Neuronal stem cell (in vitro differentiated cells): Measurements from ENCODE around the gene HSPA9.

Experiments used
- DNase-seq: peaks from one replicate; pipeline ENCODE4 v3.0.0-alpha.2; 2013; ENCODE audit warnings: low spot score
- H2AFZ ChIP-seq: one replicate; pipeline ENCODE4 v1.6.1; 2013; ENCODE audit warnings: mild to moderate bottlenecking, low read length, inconsistent platforms
- H2AK5ac ChIP-seq: 2 replicates; pipeline ENCODE4 v1.6.1; 2013; ENCODE audit warnings: low read depth, mild to moderate bottlenecking, inconsistent platforms, low read length, moderate library complexity, mixed read lengths
- H2BK120ac ChIP-seq: 2 replicates; pipeline ENCODE4 v1.6.1; 2013; ENCODE audit warnings: low read depth, mild to moderate bottlenecking, inconsistent platforms, low read length, moderate library complexity, mixed read lengths
- H2BK12ac ChIP-seq: one replicate; pipeline ENCODE4 v1.6.1; 2013; ENCODE audit warnings: low read length, inconsistent platforms
- H2BK15ac ChIP-seq: 2 replicates; pipeline ENCODE4 v1.6.1; 2013; ENCODE audit warnings: mild to moderate bottlenecking, low read length, inconsistent platforms, mixed read lengths
- H2BK5ac ChIP-seq: one replicate; pipeline ENCODE4 v1.6.1; 2013; ENCODE audit warnings: inconsistent platforms, mild to moderate bottlenecking, low read length, moderate library complexity
- H3K14ac ChIP-seq: one replicate; pipeline ENCODE4 v1.6.1; 2013; ENCODE audit warnings: low read length, inconsistent platforms
- H3K18ac ChIP-seq: 2 replicates; pipeline ENCODE4 v1.6.1; 2013; ENCODE audit warnings: low read length, inconsistent platforms
- H3K23ac ChIP-seq: 2 replicates; pipeline ENCODE4 v1.6.1; 2013; ENCODE audit warnings: low read depth, mild to moderate bottlenecking, mixed read lengths, low read length, inconsistent platforms; ENCODE audit not compliant: poor library complexity
- H3K27ac ChIP-seq: replicated peaks from 3 replicates; pipeline ENCODE4 v1.5.1; 2013; ENCODE audit warnings: low read length, inconsistent platforms
- H3K27me3 ChIP-seq, 3 experiments: 2 replicates each; pipeline ENCODE4 v1.6.1; 2013; ENCODE audit warnings: low read length in 3 of 3, mild to moderate bottlenecking in 2 of 3, inconsistent platforms in 1 of 3, low read depth in 1 of 3, mixed read lengths in 1 of 3, moderate library complexity in 1 of 3; ENCODE audit not compliant: control insufficient read depth in 3 of 3, insufficient read depth in 3 of 3
- H3K36me3 ChIP-seq, 2 donors: replicated peaks in 1 of 2; 2 replicates each; pipeline ENCODE4 v1.6.1; 2013; ENCODE audit warnings: low read length in 2 of 2; ENCODE audit not compliant: control insufficient read depth in 2 of 2, insufficient read depth in 2 of 2
- H3K4ac ChIP-seq: 2 replicates; pipeline ENCODE4 v1.6.1; 2013; ENCODE audit warnings: inconsistent platforms, mild to moderate bottlenecking, low read length, moderate library complexity
- H3K4me1 ChIP-seq, 2 donors: 1 replicate in 1 of 2; 2 replicates in 1 of 2; pipeline ENCODE4 v1.6.1; 2013; ENCODE audit warnings: low read length in 2 of 2, low read depth in 1 of 2; ENCODE audit not compliant: control insufficient read depth in 2 of 2, insufficient read depth in 1 of 2
- H3K4me2 ChIP-seq: one replicate; pipeline ENCODE4 v1.6.1; 2013; ENCODE audit warnings: mild to moderate bottlenecking, low read length, inconsistent platforms; ENCODE audit not compliant: insufficient read depth, poor library complexity, severe bottlenecking
- H3K4me3 ChIP-seq, 2 donors: 2 replicates each; pipeline ENCODE4 v1.5.1; 2013; ENCODE audit warnings: low read length in 2 of 2, mild to moderate bottlenecking in 2 of 2, inconsistent platforms in 1 of 2, moderate library complexity in 1 of 2
- H3K79me1 ChIP-seq: one replicate; pipeline ENCODE4 v1.6.1; 2013; ENCODE audit warnings: low read depth, mild to moderate bottlenecking, inconsistent platforms, low read length, moderate library complexity
- H3K9ac ChIP-seq: one replicate; pipeline ENCODE4 v1.6.1; 2013; ENCODE audit warnings: mild to moderate bottlenecking, low read depth, low read length, inconsistent platforms; ENCODE audit not compliant: poor library complexity
- H3K9me3 ChIP-seq, 2 donors: replicated peaks in 1 of 2; 2 replicates each; pipeline versions ENCODE3 to v1.6.1; 2013; ENCODE audit warnings: low read length in 2 of 2, mild to moderate bottlenecking in 2 of 2, inconsistent platforms in 1 of 2, low read depth in 1 of 2, mixed read lengths in 1 of 2, moderate library complexity in 1 of 2; ENCODE audit not compliant: control insufficient read depth in 2 of 2, insufficient read depth in 1 of 2
- H4K8ac ChIP-seq: one replicate; pipeline ENCODE4 v1.6.1; 2013; ENCODE audit warnings: low read depth, mild to moderate bottlenecking, inconsistent platforms, low read length, moderate library complexity
- H4K91ac ChIP-seq: one replicate; pipeline ENCODE4 v1.6.1; 2013; ENCODE audit warnings: low read length, low read depth, mild to moderate bottlenecking, inconsistent platforms; ENCODE audit not compliant: poor library complexity
- WGBS, 2 donors: extraction: QIAGEN DNeasy Blood & Tissue Kit; methylation state at CpG; one replicate each; pipeline ENCODE4 v1.1.7; 2013; ENCODE audit warnings: missing lambda C conversion rate in 2 of 2, mixed read lengths in 1 of 2; ENCODE audit not compliant: insufficient read length in 2 of 2, insufficient replicate concordance in 1 of 2; ENCODE audit errors: extremely low coverage in 2 of 2; 5-methylcytosine and 5-hydroxymethylcytosine counted together

Gene HSPA9

DNA sequence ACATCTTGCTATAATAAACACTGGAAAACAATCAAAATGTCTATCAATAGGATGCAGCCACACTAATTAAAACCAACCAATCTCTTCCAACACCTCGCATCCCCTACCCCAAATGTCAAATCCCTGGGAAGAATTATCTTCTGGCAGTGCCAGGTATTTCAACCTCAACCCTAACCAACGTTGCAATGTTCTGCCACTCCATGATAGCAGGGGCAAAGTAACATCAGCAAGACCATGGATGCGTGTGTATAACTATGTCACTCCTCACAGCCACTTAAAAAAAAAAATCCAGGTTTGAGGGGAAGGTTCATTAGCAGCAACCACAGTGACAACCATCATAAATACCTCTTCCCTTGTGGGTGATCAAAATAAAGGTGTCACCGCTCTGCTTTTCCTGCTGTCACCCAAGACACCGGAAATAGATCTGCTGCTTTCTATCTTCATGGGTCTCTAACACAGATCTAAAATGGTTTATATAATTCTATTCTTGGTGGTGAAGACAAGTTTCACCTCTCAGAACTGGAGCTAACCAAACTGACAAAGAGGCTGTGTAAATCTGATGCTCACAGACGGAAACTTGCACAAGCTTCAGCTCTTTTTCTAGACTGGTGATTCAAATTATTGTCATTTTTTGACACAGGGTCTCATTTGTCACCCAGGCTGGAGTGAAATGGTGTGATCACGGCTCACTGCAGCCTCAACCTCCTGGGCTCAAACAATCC lies 9.9 kb downstream of the HSPA9 start:
- H3K18ac ChIP-seq = no peak overlapping the region
- no peak overlapping the region for H3K4me3 ChIP-seq
- H3K4me1 ChIP-seq = no peaks in the 10 kb centered on the region
- peaks cover 41 to 96% of the 10 kb centered on the region in 2 donors for H3K36me3 ChIP-seq
- H2BK120ac ChIP-seq = no peak overlapping the region
- H3K79me1 ChIP-seq = peaks cover 2% of the 10 kb centered on the region
- no peak overlapping the region for H2BK15ac ChIP-seq
- H4K8ac ChIP-seq = no peak overlapping the region
- H3K27me3 ChIP-seq = no peaks in the 10 kb centered on the region
- no peak for DNase-seq
- H2AK5ac ChIP-seq = no peak overlapping the region
- H3K27ac ChIP-seq = no peak overlapping the region
- WGBS, 2 donors = 100% methylated on average over 1 of the region's 7 CpGs; no CpG with 5 or more reads in 1 of the 2 donors
- no peak overlapping the region for H4K91ac ChIP-seq
- no peak overlapping the region for H3K23ac ChIP-seq
- H2BK12ac ChIP-seq = no peak overlapping the region
- H3K9me3 ChIP-seq = no peaks in the 10 kb centered on the region
- H2AFZ ChIP-seq = no peak overlapping the region
- H3K9ac ChIP-seq = no peak overlapping the region
- no peak overlapping the region for H3K4me2 ChIP-seq
- H3K4ac ChIP-seq = no peak overlapping the region
- no peak overlapping the region for H3K14ac ChIP-seq
- no peak overlapping the region for H2BK5ac ChIP-seq

DNA sequence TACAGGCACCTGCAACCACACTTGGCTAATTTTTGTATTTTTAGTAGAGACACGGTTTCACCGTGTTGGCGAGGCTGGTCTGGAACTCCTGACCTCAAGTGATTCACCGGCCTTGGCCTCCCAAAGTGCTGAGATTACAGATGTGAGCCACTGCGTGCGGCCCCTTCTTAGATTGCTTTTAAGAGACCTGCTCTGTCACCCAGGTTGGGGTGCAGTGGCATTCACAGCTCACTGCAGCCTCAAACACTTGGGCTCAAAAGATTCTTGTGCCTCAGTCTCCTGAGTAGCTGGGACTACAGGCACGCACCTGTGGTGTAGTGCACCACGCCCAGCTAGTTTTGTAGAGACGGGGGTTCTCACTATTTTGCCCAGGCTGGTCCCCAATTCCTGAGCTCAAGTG lies 11.0 kb downstream of the HSPA9 start:
- H3K79me1 ChIP-seq = peaks cover 2% of the 10 kb centered on the region
- H3K4me2 ChIP-seq = no peak overlapping the region
- no peak overlapping the region for H3K18ac ChIP-seq

DNA sequence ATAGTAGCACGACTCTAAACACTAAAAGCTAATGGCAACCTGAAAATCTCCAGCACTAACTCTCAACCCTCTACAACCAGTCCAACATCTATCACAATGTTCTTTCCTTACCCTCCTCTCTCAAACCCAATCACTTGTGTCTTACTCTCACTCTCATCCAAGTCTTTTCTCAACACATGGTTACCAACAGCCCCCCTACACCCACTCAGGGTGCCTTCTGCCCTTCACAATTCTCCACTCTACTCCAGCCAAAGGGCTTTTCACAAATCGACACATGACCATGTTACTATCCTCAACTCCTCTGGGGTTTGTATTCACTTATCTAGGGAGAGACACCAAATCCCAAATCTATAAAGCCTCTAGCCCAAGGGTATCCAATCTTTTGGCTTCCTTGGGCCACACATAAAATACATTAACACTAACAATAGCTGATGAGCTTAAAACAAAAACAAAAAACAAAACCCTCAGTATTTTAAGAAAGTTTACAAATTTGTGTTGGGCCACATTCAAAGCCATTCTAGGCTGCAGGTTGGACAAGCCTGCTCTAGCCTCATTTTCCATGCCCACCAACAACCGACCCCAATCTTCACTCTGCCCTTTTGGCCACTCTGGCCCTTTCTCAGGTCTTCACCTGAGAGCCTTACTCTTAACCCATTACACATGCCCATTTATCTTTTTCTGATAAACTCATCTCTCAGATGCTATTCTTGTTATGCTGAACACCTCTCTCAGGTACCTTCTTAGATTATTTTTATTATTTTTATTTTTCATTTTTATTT lies 11.7 kb downstream of the HSPA9 start:
- Histone ChIP-seq H4K8ac (no peak overlapping the region), H3K4ac (no peak overlapping the region), H3K23ac (no peak overlapping the region), H3K18ac (no peak overlapping the region), H3K36me3 (peaks cover 40 to 96% of the 10 kb centered on the region in 2 donors), H2BK120ac (no peak overlapping the region), H3K14ac (no peak overlapping the region), H3K4me1 (no peaks in the 10 kb centered on the region), H2BK5ac (no peak overlapping the region), H2AFZ (no peak overlapping the region), H2BK12ac (no peak overlapping the region), H3K4me2 (no peak overlapping the region), H3K4me3 (no peak overlapping the region), H3K9me3 (no peaks in the 10 kb centered on the region), H2BK15ac (no peak overlapping the region), H2AK5ac (no peak overlapping the region), H3K27me3 (no peaks in the 10 kb centered on the region), H3K79me1 (peaks cover 2% of the 10 kb centered on the region), H3K9ac (no peak overlapping the region), H3K27ac (no peak overlapping the region), H4K91ac (no peak overlapping the region)
- no CpG with 5 or more reads among the region's 3 CpGs for WGBS, 2 donors
- no peak for DNase-seq

More for the DNA sequence above, 11.0 kb downstream of the HSPA9 start:
- H3K36me3 ChIP-seq = peaks cover 39 to 96% of the 10 kb centered on the region in 2 donors
- no peak overlapping the region for H2BK12ac ChIP-seq
- H4K91ac ChIP-seq = no peak overlapping the region
- H3K9me3 ChIP-seq = no peaks in the 10 kb centered on the region
- no peak overlapping the region for H3K14ac ChIP-seq
- no peaks in the 10 kb centered on the region for H3K4me1 ChIP-seq
- no peak overlapping the region for H2AK5ac ChIP-seq
- no peak for DNase-seq
- H2BK5ac ChIP-seq = no peak overlapping the region
- no peak overlapping the region for H2BK15ac ChIP-seq
- H3K4ac ChIP-seq = no peak overlapping the region
- no peak overlapping the region for H3K9ac ChIP-seq
- no peak overlapping the region for H4K8ac ChIP-seq
- no peak overlapping the region for H2BK120ac ChIP-seq
- no CpG with 5 or more reads among the region's 9 CpGs for WGBS, 2 donors
- H3K4me3 ChIP-seq = no peak overlapping the region
- H3K27ac ChIP-seq = no peak overlapping the region
- no peak overlapping the region for H2AFZ ChIP-seq
- no peaks in the 10 kb centered on the region for H3K27me3 ChIP-seq
- no peak overlapping the region for H3K23ac ChIP-seq

DNA sequence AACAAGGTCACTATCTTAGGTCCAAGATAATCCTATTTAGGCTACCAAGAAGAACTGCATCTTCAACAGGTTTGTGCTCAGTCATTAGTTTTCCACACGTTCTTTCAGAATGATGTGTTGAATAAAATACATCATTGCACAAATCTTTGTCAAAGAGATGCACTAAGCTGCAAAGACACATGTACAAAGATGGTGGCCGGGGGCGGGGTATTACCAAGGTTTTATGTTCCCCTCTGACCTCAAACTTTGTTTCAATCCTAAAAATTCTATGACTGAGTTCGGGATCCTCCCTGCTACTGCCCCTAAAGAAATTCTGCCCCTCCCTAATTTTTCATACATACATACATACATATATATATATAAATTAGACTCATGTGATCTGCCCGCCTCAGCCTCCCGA lies 14.2 kb downstream of the HSPA9 start:
- H3K27me3 ChIP-seq = no peaks in the 10 kb centered on the region
- no peak overlapping the region for H2AK5ac ChIP-seq
- no peak overlapping the region for H2BK12ac ChIP-seq
- H3K4me1 ChIP-seq = no peaks in the 10 kb centered on the region
- H4K91ac ChIP-seq = no peak overlapping the region
- H3K9ac ChIP-seq = no peak overlapping the region
- H2BK15ac ChIP-seq = no peak overlapping the region
- H3K14ac ChIP-seq = no peak overlapping the region
- no peak overlapping the region for H2BK5ac ChIP-seq
- no peak for DNase-seq
- no peaks in the 10 kb centered on the region for H3K9me3 ChIP-seq
- H4K8ac ChIP-seq = no peak overlapping the region
- peaks cover 2% of the 10 kb centered on the region for H3K79me1 ChIP-seq
- H3K18ac ChIP-seq = no peak overlapping the region
- WGBS, 2 donors = no CpG with 5 or more reads among the region's 6 CpGs
- no peak overlapping the region for H2BK120ac ChIP-seq
- H3K4ac ChIP-seq = no peak overlapping the region
- H3K27ac ChIP-seq = no peak overlapping the region
- H3K4me3 ChIP-seq = no peak overlapping the region
- peaks cover 45 to 96% of the 10 kb centered on the region in 2 donors for H3K36me3 ChIP-seq
- H2AFZ ChIP-seq = no peak overlapping the region
- no peak overlapping the region for H3K23ac ChIP-seq
- no peak overlapping the region for H3K4me2 ChIP-seq
